Stimulated activated CD8-positive, alpha-beta memory T cell treated with anti-CD3 and anti-CD28 coated beads, Interleukin-7, amount 100 ng/mL, for 48 hours (primary cell): ENCODE results near the gene CTSH.
A peak's percentile ranks its signal among the peaks of the same experiment; 100 is the strongest.

Experiments
- DNase-seq, 2 donors: peaks; one replicate each; pipeline ENCODE4 v3.0.0-alpha.2; 2020; ENCODE audit warnings: low read depth in 1 of 2; ENCODE audit errors: extremely low read depth in 1 of 2

The CTSH gene

GRCh38 chr15:78944669-78945407 lies at the start of gene CTSH:
TSS of gene CTSH (minus strand) at chr15:78945046. CDS start at chr15:78944981, 65 bp downstream.
- DNase-seq, result peak; percentile 36 to 40

- DNase-seq, result no peak
Observed at GRCh38 chr15:78993931-78994530, 49.2 kb upstream of the CTSH start.

GRCh38 chr15:78993257-78993930 lies 48.5 kb upstream of the CTSH start:
- DNase-seq, result no peak

- DNase-seq, result no peak
Observed at GRCh38 chr15:78992416-78993256, 47.8 kb upstream of the CTSH start.

- DNase-seq, result no peak
Observed at GRCh38 chr15:78991879-78992278, 47.0 kb upstream of the CTSH start.

GRCh38 chr15:78991476-78991875 lies 46.6 kb upstream of the CTSH start:
- no peak for DNase-seq

- DNase-seq, result no peak
Observed at GRCh38 chr15:78990278-78990677, 45.4 kb upstream of the CTSH start.

GRCh38 chr15:78989701-78990240 lies 44.9 kb upstream of the CTSH start:
- no peak for DNase-seq

- no peak for DNase-seq
Observed at GRCh38 chr15:78988361-78988911, 43.6 kb upstream of the CTSH start.

GRCh38 chr15:78987556-78988360 lies 42.9 kb upstream of the CTSH start:
- no peak for DNase-seq

- no peak for DNase-seq
Observed at GRCh38 chr15:78985859-78986475, 41.1 kb upstream of the CTSH start.

GRCh38 chr15:78984041-78984440 lies 39.2 kb upstream of the CTSH start:
- DNase-seq, result no peak

GRCh38 chr15:78983146-78983918 lies 38.5 kb upstream of the CTSH start:
- DNase-seq, result no peak

GRCh38 chr15:78982736-78983135 lies 37.9 kb upstream of the CTSH start:
- no peak for DNase-seq

- no peak for DNase-seq
Observed at GRCh38 chr15:78981532-78982313, 36.9 kb upstream of the CTSH start.

- no peak for DNase-seq
Observed at GRCh38 chr15:78979456-78980320, 34.8 kb upstream of the CTSH start.
